ENCODE data around the gene FAM193B. TPM values are rescaled to one million over a fixed set of nuclear protein-coding genes. Genes with fewer than 3 reads are reported as not detected.

Gene FAM193B
- total and polyA plus RNA-seq, 4 donors = 49.0 to 139 (median 81.4) TPM

DNA sequence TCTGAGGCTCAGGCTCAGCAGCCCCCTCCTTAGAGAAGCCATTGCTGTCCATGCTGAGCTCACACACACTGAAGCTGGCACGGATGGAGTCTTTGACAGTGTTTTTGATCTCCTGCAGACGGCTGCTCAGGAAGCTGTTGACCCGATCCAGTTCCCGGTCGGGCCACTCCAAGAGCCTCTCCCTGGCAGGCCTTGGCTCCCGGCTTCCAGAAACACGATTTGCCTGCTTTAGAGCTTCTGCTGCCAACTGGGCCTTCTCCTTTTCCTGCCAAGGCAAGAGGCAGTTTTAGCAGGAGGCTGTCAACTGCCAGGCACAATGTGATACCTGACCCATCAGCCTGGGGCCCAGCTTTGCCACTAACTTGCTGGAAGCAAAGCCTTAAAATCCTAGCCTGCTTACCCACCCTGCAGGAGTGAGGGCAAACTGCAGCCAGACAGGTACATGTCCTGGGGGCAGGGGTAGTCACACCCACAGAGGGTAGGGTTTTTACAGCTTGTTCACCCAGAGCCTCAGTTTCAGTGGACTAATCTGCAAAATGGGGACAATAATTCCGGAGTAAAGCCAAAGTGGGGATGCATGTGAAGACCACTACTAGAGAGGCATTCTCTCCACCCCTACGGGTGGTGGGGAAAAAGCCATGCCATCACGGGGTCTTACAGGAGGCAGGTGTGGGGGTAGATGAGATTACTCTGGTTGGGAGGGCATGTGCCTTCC lies 29.3 kb downstream of the FAM193B start:
- Histone ChIP-seq H3K4me1 (ENCODE audit: control insufficient read depth in 5 of 5, insufficient read depth in 5 of 5, low read length in 5 of 5) (no peaks in the 10 kb centered on the region), H3K27ac (ENCODE audit: low read depth in 1 of 2, low read length in 1 of 2) (no peak overlapping the region), H3K27me3 (ENCODE audit: control insufficient read depth in 3 of 3, insufficient read depth in 3 of 3, low read length in 2 of 3) (no peaks in the 10 kb centered on the region), H3K36me3 (ENCODE audit: control insufficient read depth in 4 of 4, insufficient read depth in 4 of 4, low read length in 4 of 4) (peaks cover 25 to 73% (median 47%) of the 10 kb centered on the region in 4 donors), H3K9ac (ENCODE audit: insufficient read depth in 1 of 2, low read length in 2 of 2) (no peak overlapping the region), H3K9me3 (ENCODE audit: control insufficient read depth in 4 of 4, insufficient read depth in 3 of 4, low read length in 3 of 4) (no peaks in the 10 kb centered on the region), H3K4me3 (no peak overlapping the region)
- 87 to 89% methylated on average over 10 of the region's 10 CpGs for WGBS, 2 donors
- TF ChIP-seq, protein P1, sequence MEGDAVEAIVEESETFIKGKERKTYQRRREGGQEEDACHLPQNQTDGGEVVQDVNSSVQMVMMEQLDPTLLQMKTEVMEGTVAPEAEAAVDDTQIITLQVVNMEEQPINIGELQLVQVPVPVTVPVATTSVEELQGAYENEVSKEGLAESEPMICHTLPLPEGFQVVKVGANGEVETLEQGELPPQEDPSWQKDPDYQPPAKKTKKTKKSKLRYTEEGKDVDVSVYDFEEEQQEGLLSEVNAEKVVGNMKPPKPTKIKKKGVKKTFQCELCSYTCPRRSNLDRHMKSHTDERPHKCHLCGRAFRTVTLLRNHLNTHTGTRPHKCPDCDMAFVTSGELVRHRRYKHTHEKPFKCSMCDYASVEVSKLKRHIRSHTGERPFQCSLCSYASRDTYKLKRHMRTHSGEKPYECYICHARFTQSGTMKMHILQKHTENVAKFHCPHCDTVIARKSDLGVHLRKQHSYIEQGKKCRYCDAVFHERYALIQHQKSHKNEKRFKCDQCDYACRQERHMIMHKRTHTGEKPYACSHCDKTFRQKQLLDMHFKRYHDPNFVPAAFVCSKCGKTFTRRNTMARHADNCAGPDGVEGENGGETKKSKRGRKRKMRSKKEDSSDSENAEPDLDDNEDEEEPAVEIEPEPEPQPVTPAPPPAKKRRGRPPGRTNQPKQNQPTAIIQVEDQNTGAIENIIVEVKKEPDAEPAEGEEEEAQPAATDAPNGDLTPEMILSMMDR (IDR thresholded peaks at IDR 0.05; ENCODE audit: control extremely low read depth, extremely low read depth) = no peak
- DNase-seq (no peak), ATAC-seq (ENCODE audit: insufficient read depth, low FRiP score) (no peak)

DNA sequence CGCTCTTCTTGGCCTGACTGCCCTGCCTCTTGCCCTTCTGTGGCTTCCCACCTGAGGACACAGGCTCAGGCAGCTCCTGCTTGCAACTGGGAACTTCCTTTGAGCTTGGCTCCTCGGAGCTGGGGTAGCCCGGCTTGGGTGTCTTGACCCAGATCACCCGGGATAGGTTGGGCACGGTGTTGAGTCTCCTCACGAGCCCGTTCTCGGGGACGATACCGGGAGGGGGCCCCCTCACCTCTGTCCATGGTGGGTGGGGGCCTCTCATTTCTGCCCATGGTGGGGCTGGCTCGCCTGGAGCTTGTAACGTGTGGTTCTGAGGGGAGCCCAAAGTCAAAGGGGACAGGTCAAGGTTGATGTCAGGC lies 29.8 kb downstream of the FAM193B start:
- ATAC-seq (ENCODE audit: insufficient read depth, low FRiP score) (no peak), DNase-seq (no peak)
- peaks cover 25 to 71% (median 47%) of the 10 kb centered on the region in 4 donors for H3K36me3 ChIP-seq (ENCODE audit: control insufficient read depth in 4 of 4, insufficient read depth in 4 of 4, low read length in 4 of 4)
- WGBS, 2 donors = 93 to 94% methylated on average over 12 of the region's 12 CpGs
- TF ChIP-seq, protein P1 (IDR thresholded peaks at IDR 0.05; ENCODE audit: control extremely low read depth, extremely low read depth) = no peak
- no peaks in the 10 kb centered on the region for H3K9me3 ChIP-seq (ENCODE audit: control insufficient read depth in 4 of 4, insufficient read depth in 3 of 4, low read length in 3 of 4)
- no peak overlapping the region for H3K9ac ChIP-seq (ENCODE audit: insufficient read depth in 1 of 2, low read length in 2 of 2)
- no peak overlapping the region for H3K4me3 ChIP-seq
- H3K4me1 ChIP-seq (ENCODE audit: control insufficient read depth in 5 of 5, insufficient read depth in 5 of 5, low read length in 5 of 5) = no peaks in the 10 kb centered on the region
- no peaks in the 10 kb centered on the region for H3K27me3 ChIP-seq (ENCODE audit: control insufficient read depth in 3 of 3, insufficient read depth in 3 of 3, low read length in 2 of 3)
- no peak overlapping the region for H3K27ac ChIP-seq (ENCODE audit: low read depth in 1 of 2, low read length in 1 of 2)

DNA sequence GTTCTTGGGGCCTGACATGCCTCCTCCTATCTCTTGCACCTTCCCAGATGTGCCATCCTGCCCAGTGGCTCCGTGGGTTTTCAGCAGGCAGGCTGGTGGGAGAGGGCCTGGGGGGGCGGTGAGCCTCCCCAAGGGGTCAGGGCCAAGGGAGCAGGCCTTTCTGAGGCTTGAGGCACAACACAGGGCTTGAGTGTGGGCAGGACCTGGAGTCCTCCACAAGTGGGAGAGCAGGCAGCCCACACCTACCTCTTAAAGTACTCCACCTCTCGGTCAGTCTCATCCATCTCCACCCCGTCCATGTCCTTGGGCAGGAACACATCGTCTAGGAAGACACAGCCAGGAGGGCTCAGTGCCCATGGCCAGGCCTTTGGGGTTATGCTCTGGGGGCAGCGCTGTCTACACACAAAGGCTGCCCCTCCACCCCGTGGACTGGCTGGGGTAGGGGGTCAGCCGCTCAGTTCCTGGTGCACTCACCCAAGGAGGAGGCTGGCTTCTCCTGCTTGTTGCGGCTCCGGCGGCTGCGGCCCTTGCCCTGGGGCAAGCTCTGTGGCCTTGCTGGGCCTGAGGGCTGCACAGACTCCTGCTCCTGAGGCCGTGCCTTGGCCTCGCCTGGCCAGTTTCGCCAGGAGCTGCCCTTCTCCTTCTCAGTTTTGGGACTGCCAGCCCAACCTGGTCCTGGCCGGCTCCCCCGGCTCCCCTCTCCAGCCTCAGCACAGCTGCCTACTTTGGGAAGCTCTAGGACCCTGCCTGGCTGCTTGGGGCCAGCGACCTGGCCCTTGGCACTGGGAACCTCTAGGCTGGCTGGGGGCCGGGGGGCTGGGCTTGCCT lies 30.4 kb downstream of the FAM193B start:
- Histone ChIP-seq H3K27me3 (ENCODE audit: control insufficient read depth in 3 of 3, insufficient read depth in 3 of 3, low read length in 2 of 3) (no peaks in the 10 kb centered on the region), H3K4me3 (no peak overlapping the region), H3K36me3 (ENCODE audit: control insufficient read depth in 4 of 4, insufficient read depth in 4 of 4, low read length in 4 of 4) (peaks cover 24 to 66% (median 48%) of the 10 kb centered on the region in 4 donors), H3K9me3 (ENCODE audit: control insufficient read depth in 4 of 4, insufficient read depth in 3 of 4, low read length in 3 of 4) (no peaks in the 10 kb centered on the region), H3K27ac (ENCODE audit: low read depth in 1 of 2, low read length in 1 of 2) (no peak overlapping the region), H3K4me1 (ENCODE audit: control insufficient read depth in 5 of 5, insufficient read depth in 5 of 5, low read length in 5 of 5) (no peaks in the 10 kb centered on the region), H3K9ac (ENCODE audit: insufficient read depth in 1 of 2, low read length in 2 of 2) (no peak overlapping the region)
- TF ChIP-seq, protein P1 (IDR thresholded peaks at IDR 0.05; ENCODE audit: control extremely low read depth, extremely low read depth) = no peak
- DNase-seq = no peak
- ATAC-seq (ENCODE audit: insufficient read depth, low FRiP score) = no peak
- 96 to 98% methylated on average over 19 of the region's 19 CpGs for WGBS, 2 donors

All from lung (tissue), 12 donors.